GM18867 (cell line): ENCODE data around the gene LRRK2.

Source experiments
- ATAC-seq: cut with Tn5 transposase; IDR thresholded peaks from one replicate; pipeline ENCODE4 v1.9.1; 2021; ENCODE audit warnings: mild to moderate bottlenecking, moderate library complexity; ENCODE audit not compliant: unreplicated experiment

LRRK2 gene

DNA sequence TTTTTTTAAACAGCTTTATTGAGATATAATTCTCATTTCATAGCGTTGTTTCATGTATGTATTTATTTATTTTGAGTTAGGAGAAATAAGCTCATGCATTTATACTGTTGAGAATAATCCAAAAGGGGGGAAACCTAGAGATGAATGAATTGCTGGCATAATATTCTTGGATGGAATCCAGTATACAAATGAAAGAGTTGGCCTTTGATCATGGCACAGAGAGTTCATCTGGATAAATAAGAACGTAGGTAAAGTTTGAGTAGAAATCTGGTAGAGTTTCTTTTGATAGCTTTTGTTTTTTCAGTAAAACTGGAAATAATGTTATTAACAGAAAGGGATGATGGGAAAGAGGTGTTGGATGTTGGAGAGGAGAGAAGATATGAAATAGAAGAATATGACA is 166.2 kb downstream of the LRRK2 start:
- no peak for ATAC-seq

DNA sequence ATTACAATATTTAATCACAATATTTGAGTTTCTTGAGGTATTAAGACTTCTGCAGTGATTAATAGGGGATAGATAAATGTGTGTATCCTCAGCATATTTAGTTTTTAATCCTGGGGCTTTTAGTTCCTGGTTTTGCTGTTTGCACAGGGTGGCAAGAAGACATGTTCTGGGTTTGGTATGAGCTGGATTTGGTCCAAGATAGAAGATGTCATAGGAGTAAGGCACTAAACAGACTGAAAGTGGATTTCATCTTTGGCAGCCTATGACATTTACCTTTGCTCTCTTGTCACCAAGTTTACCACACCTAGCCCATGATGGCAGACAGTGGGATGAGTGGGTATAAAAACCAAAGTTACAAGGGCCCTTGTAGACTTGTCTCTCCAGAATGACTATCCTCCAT is 168.2 kb downstream of the LRRK2 start:
- no peak for ATAC-seq

DNA sequence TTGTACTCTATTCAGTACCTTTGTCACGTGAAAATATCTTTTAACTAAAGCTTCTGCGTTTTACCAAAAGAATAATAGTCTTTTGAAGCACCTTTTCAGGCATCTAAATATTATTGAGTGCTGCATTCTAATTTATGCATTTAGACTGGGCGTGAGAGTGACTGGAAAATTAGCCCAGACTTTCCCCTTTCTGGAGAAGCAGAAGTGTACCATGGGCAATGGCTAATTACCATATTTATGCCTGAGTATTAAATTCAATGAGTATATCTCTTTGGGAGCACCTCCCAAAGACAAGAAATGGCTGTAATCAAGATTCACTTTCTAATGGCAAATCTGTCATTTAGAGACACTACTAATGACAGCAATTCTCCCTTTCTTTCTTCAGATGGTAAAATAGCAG is 174.9 kb downstream of the LRRK2 start:
- ATAC-seq, result no peak

DNA sequence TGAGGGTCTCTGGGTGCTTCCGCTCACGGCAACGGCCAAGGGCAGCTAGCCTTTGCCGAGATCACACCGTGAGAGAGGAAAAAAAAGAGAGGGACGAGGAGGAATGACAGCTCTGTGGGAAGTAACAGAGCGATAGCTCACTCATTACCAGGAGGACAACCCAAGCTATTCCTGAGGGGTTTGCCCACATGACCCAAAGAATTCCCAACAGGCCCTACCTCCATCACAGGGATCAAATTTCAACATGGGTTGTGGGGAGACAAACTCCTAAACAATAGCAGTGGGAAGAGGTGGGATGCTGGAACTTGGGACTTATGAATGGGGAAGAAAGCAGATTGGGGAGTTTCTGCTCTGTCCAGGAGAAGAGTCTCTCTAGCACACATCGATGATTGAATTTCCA is 180.6 kb downstream of the LRRK2 start:
- ATAC-seq, result no peak
